ENCODE data around the gene LRRFIP1. TPM values are rescaled to one million over a fixed set of nuclear protein-coding genes. Genes with fewer than 3 reads are reported as not detected.

Gene LRRFIP1
- total RNA-seq, 1 donor from 2014 or later = 40.7 TPM

DNA sequence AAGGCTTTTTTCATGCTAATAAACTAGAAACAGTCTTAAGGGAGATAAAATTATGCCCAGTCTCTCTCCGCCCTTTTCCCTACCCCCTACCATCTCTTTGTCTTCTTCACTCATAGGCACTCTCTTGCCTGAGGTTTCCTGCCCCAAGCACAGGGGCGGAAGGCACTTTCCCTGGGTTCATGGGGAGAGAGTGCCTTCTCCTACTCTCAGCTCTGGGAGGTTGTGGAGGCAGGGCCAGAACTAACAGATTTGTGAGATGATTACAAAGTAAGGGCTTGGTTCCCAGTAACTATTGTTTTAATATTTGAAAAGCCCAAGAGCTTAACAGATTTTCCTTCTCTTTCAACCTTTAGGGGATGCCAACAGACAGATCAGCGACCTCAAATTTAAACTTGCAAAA is 145.1 kb downstream of the LRRFIP1 start:
- H3K36me3 ChIP-seq = no peaks in the 10 kb centered on the region
- TF ChIP-seq EZH2 (IDR thresholded peaks at IDR 0.05) = no peak
- TF ChIP-seq EZH2phosphoT487 (IDR thresholded peaks at IDR 0.05) = no peak
- TF ChIP-seq, protein P1, sequence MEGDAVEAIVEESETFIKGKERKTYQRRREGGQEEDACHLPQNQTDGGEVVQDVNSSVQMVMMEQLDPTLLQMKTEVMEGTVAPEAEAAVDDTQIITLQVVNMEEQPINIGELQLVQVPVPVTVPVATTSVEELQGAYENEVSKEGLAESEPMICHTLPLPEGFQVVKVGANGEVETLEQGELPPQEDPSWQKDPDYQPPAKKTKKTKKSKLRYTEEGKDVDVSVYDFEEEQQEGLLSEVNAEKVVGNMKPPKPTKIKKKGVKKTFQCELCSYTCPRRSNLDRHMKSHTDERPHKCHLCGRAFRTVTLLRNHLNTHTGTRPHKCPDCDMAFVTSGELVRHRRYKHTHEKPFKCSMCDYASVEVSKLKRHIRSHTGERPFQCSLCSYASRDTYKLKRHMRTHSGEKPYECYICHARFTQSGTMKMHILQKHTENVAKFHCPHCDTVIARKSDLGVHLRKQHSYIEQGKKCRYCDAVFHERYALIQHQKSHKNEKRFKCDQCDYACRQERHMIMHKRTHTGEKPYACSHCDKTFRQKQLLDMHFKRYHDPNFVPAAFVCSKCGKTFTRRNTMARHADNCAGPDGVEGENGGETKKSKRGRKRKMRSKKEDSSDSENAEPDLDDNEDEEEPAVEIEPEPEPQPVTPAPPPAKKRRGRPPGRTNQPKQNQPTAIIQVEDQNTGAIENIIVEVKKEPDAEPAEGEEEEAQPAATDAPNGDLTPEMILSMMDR (IDR thresholded peaks at IDR 0.05) = no peak
- Mint-ChIP-seq H3K4me3 (no peak overlapping the region), H3K9me3 (peaks cover 1% of the 10 kb centered on the region), H3K27ac (no peak overlapping the region), H3K36me3 (peaks cover 22% of the 10 kb centered on the region), H3K4me1 (peaks cover 13% of the 10 kb centered on the region), H3K27me3 (ENCODE audit: insufficient read depth, low read depth) (no peaks in the 10 kb centered on the region)
- no peak overlapping the region for H3K27ac ChIP-seq
- H3K79me2 ChIP-seq (ENCODE audit: low read depth) = no peaks in the 10 kb centered on the region
- H3K4me1 ChIP-seq = peaks cover 14% of the 10 kb centered on the region
- H3F3A ChIP-seq (ENCODE audit: low read depth) = peaks cover 8% of the 10 kb centered on the region
- H3K9ac ChIP-seq = no peak overlapping the region
- no peaks in the 10 kb centered on the region for H4K20me1 ChIP-seq (ENCODE audit: low read depth)
- no peak overlapping the region for H3K4me2 ChIP-seq
- no peaks in the 10 kb centered on the region for H3K9me3 ChIP-seq (ENCODE audit: low read depth)
- no peak overlapping the region for H3K4me3 ChIP-seq
- H3K27me3 ChIP-seq = no peaks in the 10 kb centered on the region
- H2AFZ ChIP-seq (replicated peaks) = no peak overlapping the region
- DNase-seq (ENCODE audit: low spot score) = no peak

DNA sequence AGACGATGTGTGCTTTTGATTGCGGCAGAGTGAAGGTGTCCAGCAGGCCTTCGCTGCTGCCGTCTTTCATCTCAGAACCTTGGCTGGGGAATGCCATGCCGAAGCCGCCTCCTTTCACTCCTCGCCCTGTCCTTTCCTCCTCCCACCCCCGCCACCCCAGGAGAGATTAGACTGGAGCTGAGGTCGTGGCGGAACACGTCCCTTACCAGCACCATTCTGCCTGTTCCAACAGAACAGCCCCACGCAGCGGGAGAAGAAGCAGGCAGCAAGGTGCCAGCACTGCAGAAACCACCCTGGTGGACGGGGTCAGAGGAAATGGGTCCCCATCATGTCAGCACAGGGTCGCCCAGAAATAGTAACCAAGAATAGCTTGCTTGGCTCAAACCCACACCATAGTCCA is 146.4 kb downstream of the LRRFIP1 start:
- Histone ChIP-seq H3K4me3 (no peak overlapping the region), H3K4me1 (peaks cover 14% of the 10 kb centered on the region), H4K20me1 (ENCODE audit: low read depth) (no peaks in the 10 kb centered on the region), H3K9ac (no peak overlapping the region), H3K36me3 (no peaks in the 10 kb centered on the region), H3F3A (ENCODE audit: low read depth) (peaks cover 8% of the 10 kb centered on the region), H3K27ac (no peak overlapping the region), H3K79me2 (ENCODE audit: low read depth) (no peaks in the 10 kb centered on the region), H3K4me2 (no peak overlapping the region), H3K9me3 (ENCODE audit: low read depth) (no peaks in the 10 kb centered on the region), H3K27me3 (no peaks in the 10 kb centered on the region), H2AFZ (replicated peaks) (no peak overlapping the region)
- TF ChIP-seq, protein P1 (IDR thresholded peaks at IDR 0.05) = no peak
- TF ChIP-seq EZH2phosphoT487 (IDR thresholded peaks at IDR 0.05) = no peak
- no peak for TF ChIP-seq EZH2 (IDR thresholded peaks at IDR 0.05)
- DNase-seq (ENCODE audit: low spot score) = no peak
- H3K36me3 Mint-ChIP-seq = peaks cover 28% of the 10 kb centered on the region
- H3K27ac Mint-ChIP-seq = no peak overlapping the region
- H3K27me3 Mint-ChIP-seq (ENCODE audit: insufficient read depth, low read depth) = no peaks in the 10 kb centered on the region
- H3K4me1 Mint-ChIP-seq = peaks cover 13% of the 10 kb centered on the region
- peaks cover 4% of the 10 kb centered on the region for H3K9me3 Mint-ChIP-seq
- H3K4me3 Mint-ChIP-seq = no peak overlapping the region

DNA sequence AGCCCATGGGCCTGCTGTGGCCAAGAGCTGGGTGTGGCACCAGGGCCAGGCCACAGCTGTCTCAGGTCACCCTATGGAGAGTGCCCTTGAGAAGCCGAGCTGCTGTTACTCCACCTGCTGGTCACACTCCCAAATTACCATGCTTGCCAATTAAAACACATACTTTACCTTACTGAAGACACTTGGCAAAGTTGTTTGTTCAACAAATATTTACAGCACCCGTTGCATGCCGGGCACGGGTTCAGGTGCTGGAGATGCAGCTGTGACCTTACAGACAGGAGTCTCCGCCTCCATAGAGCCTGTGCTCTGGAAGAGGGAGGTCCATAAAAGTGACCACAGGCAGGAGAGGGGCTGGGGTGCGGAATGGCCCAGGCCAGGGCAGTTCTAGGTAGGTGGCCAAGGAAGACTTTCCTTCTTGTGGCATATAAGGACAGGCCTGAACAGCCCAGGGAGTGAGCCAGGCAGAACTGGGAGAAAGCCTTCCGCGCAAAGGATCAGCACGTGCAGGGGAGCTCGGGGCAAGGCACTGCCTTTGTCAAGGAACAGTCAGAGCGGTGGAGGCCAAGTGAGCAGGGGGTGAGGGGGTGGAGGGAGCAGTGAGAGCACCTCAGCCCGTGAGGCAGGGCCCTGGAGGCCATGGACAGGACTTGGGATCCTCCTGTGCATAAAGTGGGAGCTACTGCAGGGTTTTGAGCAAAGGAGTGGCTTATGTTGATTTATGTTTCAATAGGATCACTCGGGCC is 147.6 kb downstream of the LRRFIP1 start:
- H3K36me3 ChIP-seq = no peaks in the 10 kb centered on the region
- H3K79me2 ChIP-seq (ENCODE audit: low read depth) = no peaks in the 10 kb centered on the region
- H2AFZ ChIP-seq (replicated peaks) = no peak overlapping the region
- H4K20me1 ChIP-seq (ENCODE audit: low read depth) = no peaks in the 10 kb centered on the region
- H3F3A ChIP-seq (ENCODE audit: low read depth) = peaks cover 8% of the 10 kb centered on the region
- no peaks in the 10 kb centered on the region for H3K27me3 ChIP-seq
- TF ChIP-seq EZH2phosphoT487 (IDR thresholded peaks at IDR 0.05) (no peak), EZH2 (IDR thresholded peaks at IDR 0.05) (no peak)
- TF ChIP-seq, protein P1 (IDR thresholded peaks at IDR 0.05) = peak; percentile 77
- Mint-ChIP-seq H3K27ac (peak overlapping the region; percentile 89), H3K4me1 (peaks cover 13% of the 10 kb centered on the region), H3K4me3 (no peak overlapping the region), H3K9me3 (peaks cover 4% of the 10 kb centered on the region), H3K27me3 (ENCODE audit: insufficient read depth, low read depth) (no peaks in the 10 kb centered on the region), H3K36me3 (peaks cover 28% of the 10 kb centered on the region)
- no peak overlapping the region for H3K27ac ChIP-seq
- no peak overlapping the region for H3K4me3 ChIP-seq
- peaks cover 14% of the 10 kb centered on the region for H3K4me1 ChIP-seq
- DNase-seq (ENCODE audit: low spot score) = peak; percentile 69
- no peak overlapping the region for H3K4me2 ChIP-seq
- H3K9me3 ChIP-seq (ENCODE audit: low read depth) = no peaks in the 10 kb centered on the region
- no peak overlapping the region for H3K9ac ChIP-seq

All from neural progenitor cell (in vitro differentiated cells).